GM12878 (cell line): Measurements from ENCODE around the gene ARHGEF38. TPM values are rescaled to one million over a fixed set of nuclear protein-coding genes. Genes with fewer than 3 reads are reported as not detected.

Experiments
- ATAC-seq: fragments of 200-7000 bp; cut with Tn5 transposase; 3 replicates; pipeline ENCODE4 v1.9.1; 2020; ENCODE audit warnings: mild to moderate bottlenecking, moderate library complexity
- BruUV-seq: library from RNA; stranded (reverse); fragments of 400-500 nt; replicated peaks from 2 replicates; lab custom pipeline; 2021; lab: Mats Ljungman, UMichigan
- CTCF ChIA-PET: fragments of 300-600 bp; sonication (Branson Sonifier 250); formaldehyde crosslinking; extraction: SDS; loops from one replicate; lab custom pipeline; 2021; ENCODE audit warnings: inconsistent platforms; lab: Yijun Ruan, JAX
- POLR2A ChIA-PET: fragments of 350-600 bp; formaldehyde crosslinking; extraction: SDS; loops from one replicate; lab custom pipeline; 2021; ENCODE audit warnings: inconsistent platforms; lab: Charles Lee
- RAD21 ChIA-PET: fragments of 300-600 bp; sonication (Branson Sonifier 250); formaldehyde crosslinking; loops from one replicate; lab custom pipeline; 2023; ENCODE audit warnings: antibody characterized with exemption; ENCODE audit not compliant: unreplicated experiment; lab: Charles Lee
- SMC1A ChIA-PET: fragments of 300-600 bp; sonication (Branson Sonifier 250); formaldehyde crosslinking; loops from one replicate; lab custom pipeline; 2023; ENCODE audit not compliant: unreplicated experiment, uncharacterized antibody; lab: Charles Lee
- DNase-seq: peaks from one replicate; pipeline ENCODE4 v3.0.0-alpha.2; 2011; ENCODE audit warnings: low read depth, low spot score
- FAIRE-seq: peaks from 3 replicates; lab custom pipeline; 2011; peaks lifted over from hg19 to GRCh38; lab: Jason Lieb, UNC
- H2AFZ ChIP-seq: 2 replicates; pipeline ENCODE4 v1.6.0; 2011; ENCODE audit warnings: low read depth, low read length, control low read depth; ENCODE audit not compliant: control insufficient read depth
- H3K27ac ChIP-seq: 2 replicates; pipeline ENCODE4 v1.5.1; 2011; ENCODE audit warnings: control low read depth; ENCODE audit not compliant: control insufficient read depth, insufficient read depth
- H3K27me3 ChIP-seq, 2 experiments: replicated peaks in 1 of 2; 2 replicates each; pipeline versions ENCODE4 v1.6.0 to v1.6.1; 2011; ENCODE audit warnings: low read length in 1 of 2; ENCODE audit not compliant: control insufficient read depth in 2 of 2, insufficient read depth in 2 of 2
- H3K36me3 ChIP-seq, 2 experiments: 2 replicates each; pipeline ENCODE4 v1.5.1; 2011; ENCODE audit warnings: low read length in 1 of 2; ENCODE audit not compliant: control insufficient read depth in 2 of 2, insufficient read depth in 2 of 2
- H3K4me1 ChIP-seq: 2 replicates; pipeline ENCODE4 v1.6.1; 2011; ENCODE audit warnings: mild to moderate bottlenecking, low read length, moderate library complexity, mixed read lengths; ENCODE audit not compliant: control insufficient read depth, insufficient read depth
- H3K4me2 ChIP-seq: 2 replicates; pipeline ENCODE4 v1.6.0; 2011; ENCODE audit warnings: control low read depth; ENCODE audit not compliant: control insufficient read depth, insufficient read depth
- H3K4me3 ChIP-seq: fragments of 200-600 bp; sonication (generic); 2 replicates; pipeline ENCODE4 v1.5.1; 2016
- H3K79me2 ChIP-seq: 2 replicates; pipeline ENCODE4 v1.6.0; 2011; ENCODE audit warnings: low read length; ENCODE audit not compliant: control insufficient read depth, insufficient read depth
- H3K9ac ChIP-seq: 2 replicates; pipeline ENCODE4 v1.8.0; 2011; ENCODE audit warnings: low read length, control low read depth, mixed read lengths; ENCODE audit not compliant: control insufficient read depth, insufficient read depth
- H3K9me3 ChIP-seq: replicated peaks from 3 replicates; pipeline ENCODE4 v1.5.1; 2011; ENCODE audit warnings: mild to moderate bottlenecking, low read length; ENCODE audit not compliant: control insufficient read depth, insufficient read depth
- H4K20me1 ChIP-seq: 2 replicates; pipeline ENCODE4 v1.6.0; 2011; ENCODE audit not compliant: control insufficient read depth, insufficient read depth
- CREB1 ChIP-seq: IDR thresholded peaks from 2 replicates; pipeline ENCODE4 v1.6.1; 2012; ENCODE audit warnings: low read depth, mild to moderate bottlenecking, inconsistent platforms
- GABPA ChIP-seq: IDR thresholded peaks from 2 replicates; pipeline ENCODE4 v1.6.1; 2014; ENCODE audit warnings: antibody characterized with exemption, low read depth, mild to moderate bottlenecking, inconsistent platforms
- PAX8 ChIP-seq: fragments of 450-650 bp; IDR thresholded peaks from 2 replicates; pipeline ENCODE4 v1.6.1; 2017; ENCODE audit warnings: mild to moderate bottlenecking, moderate library complexity
- STAT3 ChIP-seq: IDR thresholded peaks from 2 replicates; pipeline ENCODE4 v1.6.1; 2011; ENCODE audit warnings: low read depth, low read length, improper control_type of control experiment
- YY1 ChIP-seq: IDR thresholded peaks from 2 replicates; pipeline ENCODE4 v1.6.1; 2011; ENCODE audit warnings: low read depth, mild to moderate bottlenecking, low read length
- WGBS: methylation state at CpG from one replicate; pipeline ENCODE4 v1.1.6; 2016; ENCODE audit warnings: low lambda C conversion rate; ENCODE audit not compliant: insufficient replicate concordance, insufficient coverage; ENCODE audit errors: missing lambda C conversion rate; 5-methylcytosine and 5-hydroxymethylcytosine counted together
- in situ Hi-C: fragments of 300-500 bp; cut with MboI; formaldehyde crosslinking; loops from 9 replicates; pipeline ENCODE4 v1.14.3; 2018; ENCODE audit warnings: mixed read lengths
- intact Hi-C: fragments of 100-400 bp; cut with micrococcal nuclease; formaldehyde crosslinking; loops from one replicate; pipeline ENCODE4 v1.14.2; 2022; ENCODE audit not compliant: unreplicated experiment
- polyA plus RNA-seq, 11 experiments: library from polyadenylated mRNA; depleted of rRNA in 4 of 11; unstranded in 6 of 11; stranded (reverse) in 5 of 11; fragments of >200 nt; fragmentation: Nextera tagmentation in 4 of 11; fragmentation: Illumina TruSeq in 1 of 11; extraction: Ambion mirVana in 4 of 11; extraction: Trizol in 1 of 11; gene quantifications; 1 replicate in 1 of 11; 2 replicates in 10 of 11; pipeline versions ENCODE4 v1.2.1 to v1.2.3, GENCODE V29; 2011 to 2016; ENCODE audit warnings: inconsistent platforms in 2 of 11, missing spikeins in 2 of 11, low read depth in 1 of 11
- total RNA-seq, 4 experiments: library from RNA; depleted of rRNA in 3 of 4; stranded (reverse); fragments of >200 nt in 3 of 4; fragmentation: Illumina TruSeq in 1 of 4; extraction: Trizol in 1 of 4; gene quantifications; 2 replicates each; pipeline versions ENCODE4 v1.2.1 to v1.2.3, GENCODE V29; 2013 to 2021
- TF ChIP-seq, protein P1 (sequence below): fragments of 450-650 bp; IDR thresholded peaks from 2 replicates; pipeline ENCODE4 v1.6.1; 2017; ENCODE audit warnings: borderline replicate concordance
- TF ChIP-seq, protein P2 (sequence below): fragments of 450-650 bp; conservative IDR thresholded peaks from 2 replicates; pipeline ENCODE4 v1.6.1; 2017; ENCODE audit warnings: mild to moderate bottlenecking, moderate library complexity

ARHGEF38 gene
- total and polyA plus RNA-seq, 10 of the 15 experiments (the other 5 are each of a cell fraction or from before 2014, with no cell fraction given), result 0.01 to 1.1 (median 0.09) TPM; not detected in 2

DNA sequence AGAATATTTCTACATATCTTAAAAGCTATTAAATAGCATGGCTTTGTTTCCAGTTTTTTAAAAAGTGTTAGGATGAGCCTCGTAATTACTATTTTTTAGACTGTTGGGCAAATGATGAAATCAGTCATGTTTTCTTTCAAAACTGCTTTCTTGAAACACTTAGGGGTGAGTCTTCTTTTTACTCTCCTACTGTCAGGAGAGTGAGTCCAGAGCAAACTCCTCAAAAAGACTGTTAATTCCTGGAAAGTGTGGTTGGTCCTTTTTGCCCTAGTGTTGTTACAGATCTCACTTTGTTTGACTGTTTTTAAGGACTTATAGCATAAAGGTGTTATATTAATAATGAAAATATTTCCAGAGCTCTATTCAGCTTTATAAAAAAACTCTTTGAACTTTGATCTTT lies 162.5 kb downstream of the ARHGEF38 start:
- 0 out of 2 replicates have a peak overlapping the region, but pooled peaks have one; percentile 28 for H2AFZ ChIP-seq
- no peaks in the 10 kb centered on the region for H3K27me3 ChIP-seq
- peak overlapping the region; percentile 11 for H3K27ac ChIP-seq
- intact Hi-C loops, result loop anchor here (1.0 to 10.0 kb wide), 3 partner anchors 120 to 570 kb away; partner anchors contain the start of gene TET2
- H3K79me2 ChIP-seq, result peaks cover 30% of the 10 kb centered on the region
- TF ChIP-seq GABPA (no peak), STAT3 (no peak), YY1 (no peak), CREB1 (no peak), PAX8 (no peak)
- TF ChIP-seq, protein P1, sequence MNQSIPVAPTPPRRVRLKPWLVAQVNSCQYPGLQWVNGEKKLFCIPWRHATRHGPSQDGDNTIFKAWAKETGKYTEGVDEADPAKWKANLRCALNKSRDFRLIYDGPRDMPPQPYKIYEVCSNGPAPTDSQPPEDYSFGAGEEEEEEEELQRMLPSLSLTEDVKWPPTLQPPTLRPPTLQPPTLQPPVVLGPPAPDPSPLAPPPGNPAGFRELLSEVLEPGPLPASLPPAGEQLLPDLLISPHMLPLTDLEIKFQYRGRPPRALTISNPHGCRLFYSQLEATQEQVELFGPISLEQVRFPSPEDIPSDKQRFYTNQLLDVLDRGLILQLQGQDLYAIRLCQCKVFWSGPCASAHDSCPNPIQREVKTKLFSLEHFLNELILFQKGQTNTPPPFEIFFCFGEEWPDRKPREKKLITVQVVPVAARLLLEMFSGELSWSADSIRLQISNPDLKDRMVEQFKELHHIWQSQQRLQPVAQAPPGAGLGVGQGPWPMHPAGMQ, result no peak
- TF ChIP-seq, protein P2, sequence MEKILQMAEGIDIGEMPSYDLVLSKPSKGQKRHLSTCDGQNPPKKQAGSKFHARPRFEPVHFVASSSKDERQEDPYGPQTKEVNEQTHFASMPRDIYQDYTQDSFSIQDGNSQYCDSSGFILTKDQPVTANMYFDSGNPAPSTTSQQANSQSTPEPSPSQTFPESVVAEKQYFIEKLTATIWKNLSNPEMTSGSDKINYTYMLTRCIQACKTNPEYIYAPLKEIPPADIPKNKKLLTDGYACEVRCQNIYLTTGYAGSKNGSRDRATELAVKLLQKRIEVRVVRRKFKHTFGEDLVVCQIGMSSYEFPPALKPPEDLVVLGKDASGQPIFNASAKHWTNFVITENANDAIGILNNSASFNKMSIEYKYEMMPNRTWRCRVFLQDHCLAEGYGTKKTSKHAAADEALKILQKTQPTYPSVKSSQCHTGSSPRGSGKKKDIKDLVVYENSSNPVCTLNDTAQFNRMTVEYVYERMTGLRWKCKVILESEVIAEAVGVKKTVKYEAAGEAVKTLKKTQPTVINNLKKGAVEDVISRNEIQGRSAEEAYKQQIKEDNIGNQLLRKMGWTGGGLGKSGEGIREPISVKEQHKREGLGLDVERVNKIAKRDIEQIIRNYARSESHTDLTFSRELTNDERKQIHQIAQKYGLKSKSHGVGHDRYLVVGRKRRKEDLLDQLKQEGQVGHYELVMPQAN, result no peak
- BruUV-seq, result no TSS peak
- peak; percentile 13; the same call in 1 of the 3 replicates for ATAC-seq
- ChIA-PET SMC1A (interaction anchor here (0.6 to 3.0 kb wide), 36 partner anchors 10 to 570 kb away, joined by 3 to 29 read pairs (median 4); partner anchors contain the start of gene PPA2), RAD21 (interaction anchor here (0.6 to 3.7 kb wide), 23 partner anchors 16 to 944 kb away, joined by 3 to 46 read pairs (median 4); partner anchors contain the start of gene PPA2), POLR2A (interaction anchor here (0.5 to 1.3 kb wide), 2 partner anchors 76 to 241 kb away, joined by 5 to 9 read pairs; partner anchors contain the start of gene PPA2), CTCF (interaction anchor here (0.6 to 7.0 kb wide), 38 partner anchors 10 to 772 kb away, joined by 3 to 106 read pairs (median 4); partner anchors contain the start of gene PPA2)
- peak overlapping the region; percentile 63 for H3K4me2 ChIP-seq
- H3K4me1 ChIP-seq, result peaks cover 3% of the 10 kb centered on the region; the same call in 1 of the 2 replicates
- in situ Hi-C loops, result no loop called here
- 0% methylated on average over 1 of the region's 1 CpG for WGBS
- no peaks in the 10 kb centered on the region; the same call in 2 of the 3 replicates for H3K9me3 ChIP-seq
- no peaks in the 10 kb centered on the region for H4K20me1 ChIP-seq
- peaks cover 0 to 3% of the 10 kb centered on the region in 2 experiments; a peak in 3 of 4 replicates for H3K36me3 ChIP-seq
- H3K9ac ChIP-seq, result peak overlapping the region; percentile 46; the same call in 1 of the 2 replicates
- DNase-seq, result no peak
- no peak for FAIRE-seq
- no peak overlapping the region for H3K4me3 ChIP-seq
